ENCODE data around the gene MIF4GD. TPM values are rescaled to one million over a fixed set of nuclear protein-coding genes. Genes with fewer than 3 reads are reported as not detected.
"Not testable (repeated sequence)": the region's sequence is repeated elsewhere in the genome, so short reads cannot be mapped to it uniquely, and the experiment has no call there.

The MIF4GD gene
- total RNA-seq, 4 donors from 2014 or later = 22.9 to 30.3 (median 24.3) TPM

- DNase-seq (ENCODE audit: low spot score) (no peak), ATAC-seq (ENCODE audit: low FRiP score) (no peak)
- no peak for TF ChIP-seq CTCF (IDR thresholded peaks at IDR 0.05)
These were observed 5.3 kb downstream of the MIF4GD start for GRCh38 chr17:75265614-75266315.

- TF ChIP-seq CTCF (IDR thresholded peaks at IDR 0.05) = no peak
- DNase-seq (ENCODE audit: low spot score) = no peak
- no peak for ATAC-seq (ENCODE audit: low FRiP score)
These were observed 8.0 kb downstream of the MIF4GD start for GRCh38 chr17:75263055-75263454.

- ATAC-seq (ENCODE audit: low FRiP score) (peak; percentile 13), DNase-seq (ENCODE audit: low spot score) (no peak)
- no peak for TF ChIP-seq CTCF (IDR thresholded peaks at IDR 0.05)
These were observed 8.9 kb downstream of the MIF4GD start for GRCh38 chr17:75262112-75262606.

GRCh38 chr17:75261336-75262111 lies 9.5 kb downstream of the MIF4GD start, which contains the start of the genes GGA3 and MRPS7:
TSS of gene GGA3 (minus strand) at chr17:75261606. CDS start at chr17:75261587, 19 bp downstream.
TSS of gene MRPS7 (plus strand) at chr17:75261879. CDS start at chr17:75261901, 22 bp downstream.
- TF ChIP-seq CTCF (IDR thresholded peaks at IDR 0.05) = no peak
- ATAC-seq (ENCODE audit: low FRiP score) = peak; percentile 90
- DNase-seq (ENCODE audit: low spot score) = peak; percentile 87

GRCh38 chr17:75260641-75261335 lies 10.2 kb downstream of the MIF4GD start:
- ATAC-seq (ENCODE audit: low FRiP score) (peak; percentile 25), DNase-seq (ENCODE audit: low spot score) (no peak)
- TF ChIP-seq CTCF (IDR thresholded peaks at IDR 0.05) = no peak

- ATAC-seq (ENCODE audit: low FRiP score); DNase-seq (ENCODE audit: low spot score): not testable (repeated sequence)
These were observed 13.8 kb downstream of the MIF4GD start for GRCh38 chr17:75257228-75257627.

GRCh38 chr17:75255954-75256698 lies 14.9 kb downstream of the MIF4GD start:
- not testable (repeated sequence) for DNase-seq (ENCODE audit: low spot score); ATAC-seq (ENCODE audit: low FRiP score)
